Body of pancreas (tissue), 4 donors: Measurements from ENCODE around the gene ZNF169. TPM values are rescaled to one million over a fixed set of nuclear protein-coding genes. Genes with fewer than 3 reads are reported as not detected.
"Not testable (repeated sequence)": the region's sequence is repeated elsewhere in the genome, so short reads cannot be mapped to it uniquely, and the experiment has no call there.

ENCODE experiments used
- ATAC-seq: fragments of 150-250 bp; one replicate; pipeline ENCODE4 v1.9.1; 2016
- DNase-seq, 4 donors: peaks; one replicate each; pipeline ENCODE4 v3.0.0-alpha.2; 2019
- H3K27ac ChIP-seq, 4 donors: fragments of 200-600 bp; sonication (generic); 1 replicate in 3 of 4; 2 replicates in 1 of 4; pipeline versions ENCODE4 v1.5.1 to v1.6.1; 2016 to 2019; ENCODE audit warnings: mild to moderate bottlenecking in 1 of 4, mixed read lengths in 1 of 4, moderate library complexity in 1 of 4
- H3K27me3 ChIP-seq, 2 donors: fragments of 200-600 bp; sonication (generic); one replicate each; pipeline ENCODE4 v1.6.0; 2016; ENCODE audit warnings: mild to moderate bottlenecking in 1 of 2
- H3K36me3 ChIP-seq, 2 donors: fragments of 200-600 bp; sonication (generic); replicated peaks in 1 of 2; 2 replicates each; pipeline ENCODE4 v1.5.1; 2016; ENCODE audit warnings: low read depth in 2 of 2; ENCODE audit not compliant: insufficient read depth in 1 of 2
- H3K4me1 ChIP-seq: fragments of 200-600 bp; sonication (generic); one replicate; pipeline ENCODE4 v1.6.0; 2016
- H3K4me3 ChIP-seq, 2 donors: fragments of 200-600 bp; sonication (generic); 1 replicate in 1 of 2; 2 replicates in 1 of 2; pipeline ENCODE4 v1.5.1; 2016 to 2019
- H3K9me3 ChIP-seq, 3 donors: fragments of 200-600 bp; sonication (generic); 1 replicate in 2 of 3; 2 replicates in 1 of 3; pipeline ENCODE4 v1.5.1; 2016
- POLR2A ChIP-seq, 3 donors: fragments of 450-650 bp; IDR thresholded peaks; one replicate each; pipeline ENCODE4 v1.6.1; 2016; ENCODE audit warnings: antibody characterized with exemption in 3 of 3, mild to moderate bottlenecking in 2 of 3
- WGBS, 2 donors: methylation state at CpG; one replicate each; pipeline ENCODE4 v1.1.5; 2017; 5-methylcytosine and 5-hydroxymethylcytosine counted together
- intact Hi-C: fragments of 100-400 bp; cut with DNase I; formaldehyde crosslinking; loops from one replicate; pipeline ENCODE4 v1.15.1; 2023
- total RNA-seq, 2 donors: library from RNA; depleted of rRNA; stranded (reverse); fragments of >200 nt; gene quantifications; one replicate each; pipeline ENCODE4 v1.1.0, GENCODE V29; 2016
- TF ChIP-seq, protein P1 (sequence below), 7 experiments: fragments of 450-650 bp in 4 of 7; fragments of 200-600 bp in 3 of 7; sonication (generic) in 3 of 7; IDR thresholded peaks; one replicate each; pipeline ENCODE4 v1.5.1; 2016 to 2019; ENCODE audit warnings: antibody characterized with exemption in 7 of 7

The ZNF169 gene
- total RNA-seq, 2 donors from 2014 or later, result 6.6 to 7.0 TPM

GRCh38 chr9:94213511-94214124 is 45.5 kb upstream of the ZNF169 start:
- H3K9me3 ChIP-seq, result no peaks in the 10 kb centered on the region
- intact Hi-C loops, result loop anchor here (5.0 to 10.0 kb wide), 2 partner anchors 151 to 529 kb away; no protein-coding TSS in a partner anchor
- DNase-seq (peak; percentile 72 to 81 (median 76)), ATAC-seq (peak; percentile 91)
- H3K4me1 ChIP-seq, result no peaks in the 10 kb centered on the region
- H3K4me3 ChIP-seq, result no peak overlapping the region
- H3K27me3 ChIP-seq, result peaks cover 0 to 4% of the 10 kb centered on the region in 2 donors
- H3K27ac ChIP-seq, result no peak overlapping the region
- WGBS, 2 donors, result 6 to 10% methylated on average over 12 of the region's 12 CpGs
- H3K36me3 ChIP-seq, result no peaks in the 10 kb centered on the region
- TF ChIP-seq, protein P1, sequence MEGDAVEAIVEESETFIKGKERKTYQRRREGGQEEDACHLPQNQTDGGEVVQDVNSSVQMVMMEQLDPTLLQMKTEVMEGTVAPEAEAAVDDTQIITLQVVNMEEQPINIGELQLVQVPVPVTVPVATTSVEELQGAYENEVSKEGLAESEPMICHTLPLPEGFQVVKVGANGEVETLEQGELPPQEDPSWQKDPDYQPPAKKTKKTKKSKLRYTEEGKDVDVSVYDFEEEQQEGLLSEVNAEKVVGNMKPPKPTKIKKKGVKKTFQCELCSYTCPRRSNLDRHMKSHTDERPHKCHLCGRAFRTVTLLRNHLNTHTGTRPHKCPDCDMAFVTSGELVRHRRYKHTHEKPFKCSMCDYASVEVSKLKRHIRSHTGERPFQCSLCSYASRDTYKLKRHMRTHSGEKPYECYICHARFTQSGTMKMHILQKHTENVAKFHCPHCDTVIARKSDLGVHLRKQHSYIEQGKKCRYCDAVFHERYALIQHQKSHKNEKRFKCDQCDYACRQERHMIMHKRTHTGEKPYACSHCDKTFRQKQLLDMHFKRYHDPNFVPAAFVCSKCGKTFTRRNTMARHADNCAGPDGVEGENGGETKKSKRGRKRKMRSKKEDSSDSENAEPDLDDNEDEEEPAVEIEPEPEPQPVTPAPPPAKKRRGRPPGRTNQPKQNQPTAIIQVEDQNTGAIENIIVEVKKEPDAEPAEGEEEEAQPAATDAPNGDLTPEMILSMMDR (IDR thresholded peaks at IDR 0.05), result peak; percentile 49 to 89 (median 84)
- no peak for TF ChIP-seq POLR2A (IDR thresholded peaks at IDR 0.05)

GRCh38 chr9:94222870-94223269 is 36.2 kb upstream of the ZNF169 start:
- no peak overlapping the region for H3K4me3 ChIP-seq
- TF ChIP-seq POLR2A (IDR thresholded peaks at IDR 0.05), result no peak
- TF ChIP-seq, protein P1 (IDR thresholded peaks at IDR 0.05), result no peak
- DNase-seq (no peak), ATAC-seq (no peak)
- 70 to 75% methylated on average over 1 of the region's 1 CpG for WGBS, 2 donors
- H3K27ac ChIP-seq, result no peak overlapping the region
- intact Hi-C loops, result no loop called here
- no peaks in the 10 kb centered on the region for H3K4me1 ChIP-seq
- no peaks in the 10 kb centered on the region for H3K9me3 ChIP-seq
- H3K36me3 ChIP-seq, result no peaks in the 10 kb centered on the region
- H3K27me3 ChIP-seq, result no peaks in the 10 kb centered on the region

DNA sequence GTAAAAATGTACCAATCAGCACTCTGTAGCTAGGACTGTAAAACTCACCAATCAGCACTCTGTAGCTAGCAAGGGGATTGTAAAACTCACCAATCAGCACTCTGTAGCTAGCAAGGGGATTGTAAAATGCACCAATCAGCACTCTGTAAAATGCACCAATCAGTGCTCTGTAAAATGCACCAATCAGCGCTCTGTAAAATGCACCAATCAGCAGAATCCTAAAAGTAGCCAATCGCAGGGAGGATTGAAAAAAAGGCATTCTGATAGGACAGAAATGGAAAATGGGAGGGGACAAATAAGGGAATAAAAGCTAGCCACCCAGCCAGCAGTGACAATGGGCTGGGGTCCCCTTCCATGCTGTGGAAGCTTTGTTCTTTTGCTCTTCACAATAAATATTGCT is 33.7 kb upstream of the ZNF169 start:
- H3K4me1 ChIP-seq, intact Hi-C loops, DNase-seq, H3K27me3 ChIP-seq, ATAC-seq, H3K4me3 ChIP-seq, H3K9me3 ChIP-seq, H3K27ac ChIP-seq, H3K36me3 ChIP-seq: not testable (repeated sequence)
- WGBS, 2 donors, result 82 to 87% methylated on average over 2 of the region's 2 CpGs

GRCh38 chr9:94228616-94229015 is 30.5 kb upstream of the ZNF169 start:
- DNase-seq, result no peak
- Histone ChIP-seq H3K9me3 (no peaks in the 10 kb centered on the region), H3K27me3 (no peaks in the 10 kb centered on the region), H3K36me3 (no peaks in the 10 kb centered on the region), H3K4me1 (no peaks in the 10 kb centered on the region), H3K27ac (no peak overlapping the region), H3K4me3 (no peak overlapping the region)
- no peak for ATAC-seq
- intact Hi-C loops, result no loop called here
- TF ChIP-seq, protein P1 (IDR thresholded peaks at IDR 0.05), result no peak
- TF ChIP-seq POLR2A (IDR thresholded peaks at IDR 0.05), result no peak

DNA sequence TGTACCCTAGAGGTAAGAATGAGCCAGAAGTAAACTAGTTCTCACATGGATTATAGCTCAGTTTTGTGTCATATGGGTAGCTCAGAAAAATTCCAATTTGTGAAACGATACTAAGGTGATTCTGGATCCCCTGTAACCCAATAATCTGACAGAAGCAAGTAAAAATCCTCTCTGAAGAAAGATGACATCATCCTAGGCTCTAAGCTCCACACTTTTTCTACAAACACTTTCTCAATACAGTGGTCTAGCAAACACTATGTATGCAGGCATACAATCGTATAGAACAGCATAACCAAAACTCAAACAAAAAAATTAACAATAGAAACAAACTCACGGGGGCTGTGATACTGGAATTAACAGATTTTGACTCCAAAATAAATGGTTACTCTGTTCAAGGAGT is 26.7 kb upstream of the ZNF169 start:
- ATAC-seq, result no peak

GRCh38 chr9:94241098-94241497 is 18.0 kb upstream of the ZNF169 start:
- DNase-seq, H3K36me3 ChIP-seq, ATAC-seq, intact Hi-C loops, H3K4me1 ChIP-seq, H3K4me3 ChIP-seq, H3K27ac ChIP-seq, H3K9me3 ChIP-seq, H3K27me3 ChIP-seq: not testable (repeated sequence)
- WGBS, 2 donors, result 92% methylated on average over 4 of the region's 4 CpGs

More for the DNA sequence above, 26.7 kb upstream of the ZNF169 start:
- H3K4me1 ChIP-seq, result no peaks in the 10 kb centered on the region
- no peak for DNase-seq
- TF ChIP-seq, protein P1 (IDR thresholded peaks at IDR 0.05), result no peak
- no peak for TF ChIP-seq POLR2A (IDR thresholded peaks at IDR 0.05)
- H3K4me3 ChIP-seq, result no peak overlapping the region
- no peaks in the 10 kb centered on the region for H3K36me3 ChIP-seq
- 63 to 73% methylated on average over 3 of the region's 3 CpGs for WGBS, 2 donors
- H3K27ac ChIP-seq, result no peak overlapping the region
- intact Hi-C loops, result no loop called here
- no peaks in the 10 kb centered on the region for H3K27me3 ChIP-seq
- no peaks in the 10 kb centered on the region for H3K9me3 ChIP-seq
